PC-3 (cell line): ENCODE results near the gene RPS13.

Source experiments
- CTCF ChIP-seq: fragments of 300-600 bp; sonication (generic); conservative IDR thresholded peaks from 2 replicates; pipeline ENCODE4 v1.5.1; 2017; ENCODE audit warnings: antibody characterized with exemption, low read depth, mild to moderate bottlenecking, low read length
- EZH2 ChIP-seq: fragments of 300-600 bp; sonication (generic); IDR thresholded peaks from one replicate; pipeline ENCODE4 v1.6.1; 2017; ENCODE audit warnings: antibody characterized with exemption, mild to moderate bottlenecking, low read length; ENCODE audit not compliant: unreplicated experiment
- EZH2phosphoT487 ChIP-seq: fragments of 300-600 bp; sonication (generic); IDR thresholded peaks from 2 replicates; pipeline ENCODE4 v1.6.1; 2018; ENCODE audit warnings: mild to moderate bottlenecking, antibody characterized with exemption, low read length, borderline replicate concordance

GRCh38 chr11:17067417-17067816 lies 10.1 kb downstream of the RPS13 start:
- TF ChIP-seq CTCF (no peak), EZH2 (no peak), EZH2phosphoT487 (no peak)
